GM12892 (cell line): ENCODE results near the gene ARL4D.

ENCODE experiments used
- POLR2A ChIP-seq: IDR thresholded peaks from 2 replicates; pipeline ENCODE4 v1.6.1; 2011; ENCODE audit warnings: low read depth, low read length, control low read depth
- POLR2AphosphoS5 ChIP-seq: IDR thresholded peaks from 2 replicates; pipeline ENCODE4 v1.6.1; 2011; ENCODE audit warnings: low read depth, low read length, control low read depth
- TAF1 ChIP-seq: IDR thresholded peaks from 2 replicates; pipeline ENCODE4 v1.6.1; 2011; ENCODE audit warnings: low read depth, mild to moderate bottlenecking, control low read depth, low read length, borderline replicate concordance

- no peak for TF ChIP-seq POLR2A
- no peak for TF ChIP-seq POLR2AphosphoS5
- no peak for TF ChIP-seq TAF1
These were observed 40.2 kb downstream of the ARL4D start for GRCh38 chr17:43439041-43439440.
